HepG2 (cell line): ENCODE results near the gene RPSA. TPM values are rescaled to one million over a fixed set of nuclear protein-coding genes. Genes with fewer than 3 reads are reported as not detected.

Source experiments
- ARHGAP35 ChIP-seq: sonication (generic); formaldehyde crosslinking; IDR thresholded peaks from 2 replicates; pipeline ENCODE4 v1.9.0; 2022; ENCODE audit warnings: mild to moderate bottlenecking, inconsistent platforms, moderate library complexity, missing genetic modification reagents, borderline replicate concordance
- ATM ChIP-seq: fragments of 450-650 bp; IDR thresholded peaks from 2 replicates; pipeline ENCODE4 v1.7.1; 2017; ENCODE audit warnings: mild to moderate bottlenecking, borderline replicate concordance
- BRD4 ChIP-seq: sonication (generic); formaldehyde crosslinking; IDR thresholded peaks from 2 replicates; pipeline ENCODE4 v1.4.0; 2020; ENCODE audit warnings: missing genetic modification reagents
- CENPT ChIP-seq: sonication (generic); formaldehyde crosslinking; IDR thresholded peaks from 2 replicates; pipeline ENCODE4 v1.8.0; 2022; ENCODE audit warnings: low read depth, mild to moderate bottlenecking, moderate library complexity, missing genetic modification reagents
- DRAP1 ChIP-seq: IDR thresholded peaks from 2 replicates; pipeline ENCODE4 v1.6.1; 2016; ENCODE audit warnings: missing genetic modification reagents, missing compliant biosample characterization
- FLYWCH1 ChIP-seq: sonication (generic); formaldehyde crosslinking; IDR thresholded peaks from 2 replicates; pipeline ENCODE4 v1.8.1; 2023; ENCODE audit warnings: mild to moderate bottlenecking, missing genetic modification reagents
- FOSL2 ChIP-seq: sonication (generic); formaldehyde crosslinking; IDR thresholded peaks from 2 replicates; pipeline ENCODE4 v1.4.0; 2020; ENCODE audit warnings: missing genetic modification reagents
- GATAD1 ChIP-seq: IDR thresholded peaks from 2 replicates; pipeline ENCODE4 v1.6.1; 2016; ENCODE audit warnings: missing genetic modification reagents, missing compliant biosample characterization
- GATAD2A ChIP-seq: IDR thresholded peaks from 2 replicates; pipeline ENCODE4 v1.6.1; 2016
- GZF1 ChIP-seq: sonication (generic); formaldehyde crosslinking; IDR thresholded peaks from 2 replicates; pipeline ENCODE4 v1.5.1; 2020; ENCODE audit warnings: mild to moderate bottlenecking, missing genetic modification reagents
- IKZF5 ChIP-seq: IDR thresholded peaks from 2 replicates; pipeline ENCODE4 v1.6.1; 2018; ENCODE audit warnings: missing genetic modification reagents, mild to moderate bottlenecking, missing compliant biosample characterization
- NFKBIZ ChIP-seq: IDR thresholded peaks from 2 replicates; pipeline ENCODE4 v1.6.1; 2018; ENCODE audit warnings: missing genetic modification reagents, missing compliant biosample characterization
- PCBP1 ChIP-seq: fragments of 200-400 bp; formaldehyde crosslinking; IDR thresholded peaks from 2 replicates; pipeline ENCODE4 v1.6.1; 2017; ENCODE audit warnings: mild to moderate bottlenecking, low read depth, low read length, borderline replicate concordance
- RXRB ChIP-seq: IDR thresholded peaks from 2 replicates; pipeline ENCODE4 v1.6.1; 2016; ENCODE audit warnings: borderline replicate concordance, missing genetic modification reagents, missing compliant biosample characterization
- SKI ChIP-seq: fragments of 450-650 bp; IDR thresholded peaks from one replicate; pipeline ENCODE4 v1.6.1; 2018; ENCODE audit warnings: mild to moderate bottlenecking; ENCODE audit not compliant: partially characterized antibody
- SUZ12 ChIP-seq: fragments of 150-350 bp; IDR thresholded peaks from 2 replicates; pipeline ENCODE4 v1.6.1; 2014; ENCODE audit warnings: low read depth, low read length
- THAP11 ChIP-seq: IDR thresholded peaks from 2 replicates; pipeline ENCODE4 v1.6.1; 2016; ENCODE audit warnings: missing biosample characterization, missing genetic modification reagents
- ZBTB38 ChIP-seq: sonication (generic); formaldehyde crosslinking; IDR thresholded peaks from 2 replicates; pipeline ENCODE4 v1.5.1; 2020; ENCODE audit warnings: mild to moderate bottlenecking, missing genetic modification reagents
- ZNF160 ChIP-seq: sonication (generic); formaldehyde crosslinking; IDR thresholded peaks from 2 replicates; pipeline ENCODE4 v1.8.0; 2022; ENCODE audit warnings: mild to moderate bottlenecking, inconsistent platforms, missing genetic modification reagents
- ZNF230 ChIP-seq: sonication (generic); formaldehyde crosslinking; IDR thresholded peaks from 2 replicates; pipeline ENCODE4 v1.4.0; 2020; ENCODE audit warnings: mild to moderate bottlenecking, missing genetic modification reagents
- ZNF383 ChIP-seq: sonication (generic); formaldehyde crosslinking; IDR thresholded peaks from 2 replicates; pipeline ENCODE4 v1.4.0; 2020; ENCODE audit warnings: missing genetic modification reagents, mild to moderate bottlenecking, borderline replicate concordance
- ZNF670 ChIP-seq: sonication (generic); formaldehyde crosslinking; IDR thresholded peaks from 2 replicates; pipeline ENCODE4 v1.8.0; 2022; ENCODE audit warnings: mild to moderate bottlenecking, missing genetic modification reagents, borderline replicate concordance
- ZNF772 ChIP-seq: sonication (generic); formaldehyde crosslinking; IDR thresholded peaks from 2 replicates; pipeline ENCODE4 v1.5.0; 2020; ENCODE audit warnings: mild to moderate bottlenecking, missing genetic modification reagents
- ZSCAN25 ChIP-seq: sonication (generic); formaldehyde crosslinking; IDR thresholded peaks from 2 replicates; pipeline ENCODE4 v1.8.0; 2022; ENCODE audit warnings: mild to moderate bottlenecking, missing genetic modification reagents
- polyA plus RNA-seq, 8 experiments: library from polyadenylated mRNA; depleted of rRNA in 3 of 8; stranded (reverse) in 7 of 8; unstranded in 1 of 8; fragments of >200 nt; fragmentation: Illumina TruSeq in 4 of 8; extraction: Trizol in 4 of 8; gene quantifications; 2 replicates each; pipeline versions ENCODE4 v1.2.1 to v1.2.3, GENCODE V29; 2011 to 2016; ENCODE audit warnings: low read depth in 4 of 8, missing spikeins in 1 of 8, mixed read lengths in 1 of 8; ENCODE audit not compliant: insufficient read depth in 1 of 8
- total RNA-seq, 5 experiments: library from RNA; depleted of rRNA; stranded (reverse); fragments of >200 nt; fragmentation: Illumina TruSeq; extraction: Trizol; gene quantifications; 2 replicates each; pipeline ENCODE4 v1.2.3, GENCODE V29; 2016; ENCODE audit warnings: low read depth in 1 of 5
- TF ChIP-seq, protein P1 (sequence below): sonication (generic); formaldehyde crosslinking; IDR thresholded peaks from 2 replicates; pipeline ENCODE4 v1.4.0; 2020; ENCODE audit warnings: mild to moderate bottlenecking, low read depth, missing genetic modification reagents
- TF ChIP-seq, protein P2 (sequence below): sonication (generic); formaldehyde crosslinking; IDR thresholded peaks from 2 replicates; pipeline ENCODE4 v1.4.0; 2020; ENCODE audit warnings: missing genetic modification reagents, mild to moderate bottlenecking, borderline replicate concordance

The RPSA gene
- total and polyA plus RNA-seq, 2 of the 13 experiments (the other 11 are each of a cell fraction or from before 2014, with no cell fraction given), result 1,683 to 3,226 TPM

- TF ChIP-seq ZSCAN25 (CRISPR knock-in tag) (no peak), ZNF230 (CRISPR knock-in tag) (0 out of 2 replicates have a peak, but pooled peaks have one; percentile 26), IKZF5 (CRISPR knock-in tag) (peak; percentile 55; the same call in 1 of the 2 replicates), THAP11 (0 out of 2 replicates have a peak, but pooled peaks have one; percentile 38), SUZ12 (no peak), BRD4 (CRISPR knock-in tag) (peak; percentile 19; the same call in 1 of the 2 replicates), ARHGAP35 (CRISPR knock-in tag) (peak; percentile 93; the same call in 1 of the 2 replicates), ZNF160 (no peak), ZNF670 (CRISPR knock-in tag) (no peak), ZNF383 (peak; percentile 18; the same call in 1 of the 2 replicates), GATAD1 (CRISPR knock-in tag) (peak; percentile 35), GATAD2A (CRISPR knock-in tag) (no peak), ATM (no peak), DRAP1 (peak; percentile 92), PCBP1 (0 out of 2 replicates have a peak, but pooled peaks have one; percentile 15), RXRB (CRISPR knock-in tag) (peak; percentile 24; the same call in 1 of the 2 replicates), SKI (peak; percentile 46), NFKBIZ (0 out of 2 replicates have a peak, but pooled peaks have one; percentile 21), ZNF772 (CRISPR knock-in tag) (peak; percentile 68; the same call in 1 of the 2 replicates), GZF1 (CRISPR knock-in tag) (0 out of 2 replicates have a peak, but pooled peaks have one; percentile 18), ZBTB38 (CRISPR knock-in tag) (peak; percentile 34; the same call in 1 of the 2 replicates), FOSL2 (CRISPR knock-in tag) (peak; percentile 29), FLYWCH1 (CRISPR knock-in tag) (no peak), CENPT (CRISPR knock-in tag) (peak; percentile 64; the same call in 1 of the 2 replicates)
- TF ChIP-seq, protein P1, sequence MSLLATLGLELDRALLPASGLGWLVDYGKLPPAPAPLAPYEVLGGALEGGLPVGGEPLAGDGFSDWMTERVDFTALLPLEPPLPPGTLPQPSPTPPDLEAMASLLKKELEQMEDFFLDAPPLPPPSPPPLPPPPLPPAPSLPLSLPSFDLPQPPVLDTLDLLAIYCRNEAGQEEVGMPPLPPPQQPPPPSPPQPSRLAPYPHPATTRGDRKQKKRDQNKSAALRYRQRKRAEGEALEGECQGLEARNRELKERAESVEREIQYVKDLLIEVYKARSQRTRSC (CRISPR knock-in tag), result no peak
- TF ChIP-seq, protein P2, sequence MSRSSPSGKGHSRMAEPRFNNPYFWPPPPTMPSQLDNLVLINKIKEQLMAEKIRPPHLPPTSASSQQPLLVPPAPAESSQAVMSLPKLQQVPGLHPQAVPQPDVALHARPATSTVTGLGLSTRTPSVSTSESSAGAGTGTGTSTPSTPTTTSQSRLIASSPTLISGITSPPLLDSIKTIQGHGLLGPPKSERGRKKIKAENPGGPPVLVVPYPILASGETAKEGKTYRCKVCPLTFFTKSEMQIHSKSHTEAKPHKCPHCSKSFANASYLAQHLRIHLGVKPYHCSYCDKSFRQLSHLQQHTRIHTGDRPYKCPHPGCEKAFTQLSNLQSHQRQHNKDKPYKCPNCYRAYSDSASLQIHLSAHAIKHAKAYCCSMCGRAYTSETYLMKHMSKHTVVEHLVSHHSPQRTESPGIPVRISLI (CRISPR knock-in tag), result 0 out of 2 replicates have a peak, but pooled peaks have one; percentile 32
Observed at GRCh38 chr3:39383881-39384664, 22.4 kb upstream of the RPSA start (continued).
